Smooth muscle cell (in vitro differentiated cells): Measurements from ENCODE around the gene IQSEC1. TPM values are rescaled to one million over a fixed set of nuclear protein-coding genes. Genes with fewer than 3 reads are reported as not detected.

Source experiments
- DNase-seq: peaks from one replicate; lab custom pipeline; 2025; ENCODE audit not compliant: unreplicated experiment; lab: John Stamatoyannopoulos, UW
- H2AFZ ChIP-seq: fragments of 200-600 bp; sonication (generic); 2 replicates; pipeline ENCODE4 v1.6.0; 2016; ENCODE audit warnings: antibody characterized with exemption, low read depth, mild to moderate bottlenecking
- H3F3A ChIP-seq: fragments of 200-600 bp; sonication (generic); 2 replicates; pipeline ENCODE4 v1.6.0; 2017; ENCODE audit warnings: antibody characterized with exemption, low read depth
- H3K27ac ChIP-seq: fragments of 200-600 bp; sonication (generic); 2 replicates; pipeline ENCODE4 v1.5.1; 2016; ENCODE audit warnings: low read depth, mild to moderate bottlenecking
- H3K27me3 ChIP-seq: fragments of 200-600 bp; sonication (generic); 2 replicates; pipeline ENCODE4 v1.6.1; 2016; ENCODE audit warnings: low read depth, mild to moderate bottlenecking
- H3K36me3 ChIP-seq: fragments of 200-600 bp; sonication (generic); 2 replicates; pipeline ENCODE4 v1.5.1; 2016; ENCODE audit warnings: low read depth
- H3K4me1 ChIP-seq: fragments of 200-600 bp; sonication (generic); 2 replicates; pipeline ENCODE4 v1.5.1; 2016; ENCODE audit warnings: low read depth
- H3K4me2 ChIP-seq: fragments of 200-600 bp; sonication (generic); 2 replicates; pipeline ENCODE4 v1.6.0; 2016; ENCODE audit warnings: mild to moderate bottlenecking
- H3K4me3 ChIP-seq: fragments of 200-600 bp; sonication (generic); 2 replicates; pipeline ENCODE4 v1.5.1; 2016; ENCODE audit warnings: mild to moderate bottlenecking
- H3K79me2 ChIP-seq: fragments of 200-600 bp; sonication (generic); 2 replicates; pipeline ENCODE4 v1.6.0; 2016; ENCODE audit warnings: low read depth, mild to moderate bottlenecking
- H3K9ac ChIP-seq: fragments of 200-600 bp; sonication (generic); 2 replicates; pipeline ENCODE4 v1.6.0; 2016; ENCODE audit warnings: low read depth
- H3K9me3 ChIP-seq: fragments of 200-600 bp; sonication (generic); replicated peaks from 2 replicates; pipeline ENCODE4 v1.5.1; 2016; ENCODE audit warnings: low read depth
- H4K20me1 ChIP-seq: fragments of 200-600 bp; sonication (generic); 2 replicates; pipeline ENCODE4 v1.6.0; 2016; ENCODE audit warnings: low read depth
- CTCF ChIP-seq: fragments of 200-600 bp; sonication (generic); IDR thresholded peaks from 2 replicates; pipeline ENCODE4 v1.5.1; 2017; ENCODE audit warnings: borderline replicate concordance, mild to moderate bottlenecking, antibody characterized with exemption; ENCODE audit not compliant: insufficient read depth, poor library complexity, severe bottlenecking
- WGBS: methylation state at CpG from one replicate; pipeline ENCODE4 v1.1.7; 2016; ENCODE audit warnings: low lambda C conversion rate; 5-methylcytosine and 5-hydroxymethylcytosine counted together
- polyA plus RNA-seq: library from polyadenylated mRNA; unstranded; fragments of >200 nt; fragmentation: Nextera tagmentation; extraction: Ambion mirVana; gene quantifications from 2 replicates; pipeline ENCODE4 v1.2.1, GENCODE V29; 2016
- total RNA-seq: library from RNA; depleted of rRNA; stranded (reverse); fragments of >200 nt; gene quantifications from 2 replicates; pipeline ENCODE4 v1.2.3, GENCODE V29; 2014

IQSEC1 gene
- total and polyA plus RNA-seq, 2 experiments from 2014 or later: 18.9 to 19.8 TPM

DNA sequence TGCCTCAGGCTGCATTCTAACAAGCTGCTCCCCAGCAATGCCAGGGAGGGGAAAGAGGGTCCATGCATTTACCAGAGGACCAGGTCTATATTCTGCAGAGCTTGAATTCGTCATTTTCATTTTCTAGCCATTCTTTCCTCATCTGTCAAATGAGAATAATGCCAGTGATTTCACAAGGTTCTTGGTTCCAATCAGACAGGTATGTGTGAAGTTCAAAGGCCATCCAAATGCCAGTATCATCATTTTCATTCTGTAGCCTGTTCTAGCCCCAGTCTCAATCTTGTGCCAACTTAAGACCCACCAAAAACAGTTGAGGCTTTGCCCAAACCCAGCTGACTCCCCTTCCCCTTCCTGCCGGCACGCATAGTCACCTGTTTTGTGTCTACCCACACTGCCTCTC is 112.7 kb downstream of the IQSEC1 start:
- Histone ChIP-seq H2AFZ (no peak overlapping the region), H3K9ac (no peak overlapping the region), H3K36me3 (no peaks in the 10 kb centered on the region), H3K79me2 (peaks cover 67% of the 10 kb centered on the region), H3K27me3 (no peaks in the 10 kb centered on the region), H3F3A (peaks cover 4% of the 10 kb centered on the region), H4K20me1 (peaks cover 100% of the 10 kb centered on the region), H3K27ac (no peak overlapping the region), H3K4me2 (no peak overlapping the region), H3K4me1 (peaks cover 8% of the 10 kb centered on the region), H3K9me3 (no peaks in the 10 kb centered on the region), H3K4me3 (no peak overlapping the region)
- WGBS: 92% methylated on average over 3 of the region's 3 CpGs
- no peak for TF ChIP-seq CTCF
- DNase-seq: no peak

GRCh38 chr3:12959838-12960378 is 113.3 kb downstream of the IQSEC1 start:
- Histone ChIP-seq H3K4me2 (no peak overlapping the region), H3K27me3 (no peaks in the 10 kb centered on the region), H3K4me3 (no peak overlapping the region), H3K4me1 (peaks cover 8% of the 10 kb centered on the region), H3K9me3 (no peaks in the 10 kb centered on the region), H2AFZ (no peak overlapping the region), H3K36me3 (no peaks in the 10 kb centered on the region), H4K20me1 (peaks cover 100% of the 10 kb centered on the region), H3K79me2 (peaks cover 65% of the 10 kb centered on the region), H3F3A (peaks cover 4% of the 10 kb centered on the region), H3K9ac (no peak overlapping the region), H3K27ac (no peak overlapping the region)
- TF ChIP-seq CTCF: no peak
- WGBS: 75% methylated on average over 15 of the region's 15 CpGs
- no peak for DNase-seq

GRCh38 chr3:12959410-12959809 is 113.8 kb downstream of the IQSEC1 start:
- H3K4me3 ChIP-seq: no peak overlapping the region
- no peak for TF ChIP-seq CTCF
- no peaks in the 10 kb centered on the region for H3K27me3 ChIP-seq
- H3K4me2 ChIP-seq: no peak overlapping the region
- no peaks in the 10 kb centered on the region for H3F3A ChIP-seq
- H3K9me3 ChIP-seq: no peaks in the 10 kb centered on the region
- no peak overlapping the region for H3K9ac ChIP-seq
- peaks cover 8% of the 10 kb centered on the region for H3K4me1 ChIP-seq
- no peak for DNase-seq
- WGBS: 94% methylated on average over 7 of the region's 7 CpGs
- no peak overlapping the region for H2AFZ ChIP-seq
- peaks cover 68% of the 10 kb centered on the region for H3K79me2 ChIP-seq
- no peaks in the 10 kb centered on the region for H3K36me3 ChIP-seq
- no peak overlapping the region for H3K27ac ChIP-seq
- H4K20me1 ChIP-seq: peaks cover 100% of the 10 kb centered on the region
